IMR-90 (cell line): Measurements from ENCODE around the gene BPIFB1.

ENCODE experiments used
- BHLHE40 ChIP-seq: fragments of 150-350 bp; IDR thresholded peaks from 2 replicates; pipeline ENCODE4 v1.6.1; 2016; ENCODE audit warnings: mild to moderate bottlenecking, low read depth, low read length
- CEBPB ChIP-seq: IDR thresholded peaks from 2 replicates; pipeline ENCODE4 v1.6.1; 2012; ENCODE audit warnings: low read depth, low read length, improper control_type of control experiment
- CTCF ChIP-seq: conservative IDR thresholded peaks from 2 replicates; pipeline ENCODE4 v1.5.1; 2012; ENCODE audit warnings: mild to moderate bottlenecking, low read depth, low read length, improper control_type of control experiment
- MAFK ChIP-seq: IDR thresholded peaks from 2 replicates; pipeline ENCODE4 v1.6.1; 2012; ENCODE audit warnings: low read depth, low read length, improper control_type of control experiment
- MAZ ChIP-seq: IDR thresholded peaks from 2 replicates; pipeline ENCODE4 v1.6.1; 2012; ENCODE audit warnings: low read depth, mild to moderate bottlenecking, low read length, improper control_type of control experiment, moderate library complexity, borderline replicate concordance
- POLR2A ChIP-seq: IDR thresholded peaks from 2 replicates; pipeline ENCODE4 v1.6.1; 2012; ENCODE audit warnings: mild to moderate bottlenecking, low read depth, low read length
- RCOR1 ChIP-seq: IDR thresholded peaks from 2 replicates; pipeline ENCODE4 v1.6.1; 2012; ENCODE audit warnings: mild to moderate bottlenecking, low read length, improper control_type of control experiment; ENCODE audit not compliant: insufficient replicate concordance
- TF ChIP-seq, protein P1 (sequence below): fragments of 150-350 bp; IDR thresholded peaks from 2 replicates; pipeline ENCODE4 v1.6.1; 2017; ENCODE audit warnings: mild to moderate bottlenecking, antibody characterized with exemption, low read length, low read depth

GRCh38 chr20:33318096-33318429 is 35.0 kb downstream of the BPIFB1 start:
- TF ChIP-seq CTCF, result no peak
- TF ChIP-seq, protein P1, sequence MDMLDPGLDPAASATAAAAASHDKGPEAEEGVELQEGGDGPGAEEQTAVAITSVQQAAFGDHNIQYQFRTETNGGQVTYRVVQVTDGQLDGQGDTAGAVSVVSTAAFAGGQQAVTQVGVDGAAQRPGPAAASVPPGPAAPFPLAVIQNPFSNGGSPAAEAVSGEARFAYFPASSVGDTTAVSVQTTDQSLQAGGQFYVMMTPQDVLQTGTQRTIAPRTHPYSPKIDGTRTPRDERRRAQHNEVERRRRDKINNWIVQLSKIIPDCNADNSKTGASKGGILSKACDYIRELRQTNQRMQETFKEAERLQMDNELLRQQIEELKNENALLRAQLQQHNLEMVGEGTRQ, result no peak
- no peak for TF ChIP-seq POLR2A
- no peak for TF ChIP-seq CEBPB
- no peak for TF ChIP-seq RCOR1
- TF ChIP-seq BHLHE40, result no peak
- no peak for TF ChIP-seq MAFK
- no peak for TF ChIP-seq MAZ
